ENCODE results near the gene DIP2C.

Gene DIP2C

DNA sequence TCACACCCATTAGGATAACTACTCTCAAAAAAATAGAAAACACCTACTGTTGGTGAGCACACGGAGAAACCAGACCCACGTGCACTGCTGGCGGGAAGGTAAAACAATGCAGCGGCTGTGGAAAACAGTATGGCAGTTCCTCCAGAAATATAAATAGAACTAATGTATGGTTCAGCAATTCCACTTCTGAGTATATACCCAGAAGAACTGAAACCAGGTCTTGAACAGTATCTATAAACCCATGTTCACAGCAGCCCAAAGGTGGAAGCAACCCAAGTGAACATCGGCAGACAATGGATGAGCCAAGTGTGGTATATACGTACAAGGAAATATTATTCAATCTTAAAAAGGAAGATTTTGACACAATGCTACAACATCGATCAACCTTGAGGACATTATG lies 389.5 kb downstream of the DIP2C start:
- no peaks in the 10 kb centered on the region for H3K9me3 ChIP-seq (ENCODE audit: control insufficient read depth, low read length)
- DNase-seq (ENCODE audit: low read depth), result no peak
- no peak overlapping the region for H3K4me3 ChIP-seq (ENCODE audit: low read length)
- H3K9ac ChIP-seq (ENCODE audit: low read length), result no peak overlapping the region
- peaks cover 9% of the 10 kb centered on the region for H3K4me1 ChIP-seq (ENCODE audit: control insufficient read depth, insufficient read depth, low read length)
- no peaks in the 10 kb centered on the region for H3K27me3 ChIP-seq (replicated peaks; ENCODE audit: control insufficient read depth, insufficient read depth, low read length)
- peaks cover 28% of the 10 kb centered on the region for H3K36me3 ChIP-seq (ENCODE audit: control insufficient read depth, insufficient read depth, low read length, severe bottlenecking)

DNA sequence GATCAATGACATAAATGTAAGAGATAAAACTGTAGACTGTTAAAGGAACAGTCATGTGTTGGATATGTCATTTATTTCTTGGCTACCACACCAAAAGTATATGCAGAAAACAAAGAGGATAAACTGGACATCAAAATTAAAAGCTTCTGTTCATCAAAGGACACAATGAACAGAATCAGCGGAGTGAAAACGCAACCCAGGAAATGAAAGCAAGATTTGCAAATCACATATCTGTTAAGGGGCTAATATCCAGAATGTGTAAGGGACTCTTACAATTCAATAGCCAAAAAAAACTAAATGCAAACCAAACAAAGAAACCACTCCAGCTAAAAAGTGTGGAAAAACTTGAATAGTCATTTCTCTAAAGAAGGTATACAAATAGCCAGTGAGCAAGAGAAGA lies 390.0 kb downstream of the DIP2C start:
- H3K9ac ChIP-seq (ENCODE audit: low read length), result no peak overlapping the region
- DNase-seq (ENCODE audit: low read depth), result no peak
- no peaks in the 10 kb centered on the region for H3K9me3 ChIP-seq (ENCODE audit: control insufficient read depth, low read length)
- no peaks in the 10 kb centered on the region for H3K27me3 ChIP-seq (replicated peaks; ENCODE audit: control insufficient read depth, insufficient read depth, low read length)
- peaks cover 28% of the 10 kb centered on the region for H3K36me3 ChIP-seq (ENCODE audit: control insufficient read depth, insufficient read depth, low read length, severe bottlenecking)
- H3K4me3 ChIP-seq (ENCODE audit: low read length), result no peak overlapping the region
- peaks cover 9% of the 10 kb centered on the region for H3K4me1 ChIP-seq (ENCODE audit: control insufficient read depth, insufficient read depth, low read length)

DNA sequence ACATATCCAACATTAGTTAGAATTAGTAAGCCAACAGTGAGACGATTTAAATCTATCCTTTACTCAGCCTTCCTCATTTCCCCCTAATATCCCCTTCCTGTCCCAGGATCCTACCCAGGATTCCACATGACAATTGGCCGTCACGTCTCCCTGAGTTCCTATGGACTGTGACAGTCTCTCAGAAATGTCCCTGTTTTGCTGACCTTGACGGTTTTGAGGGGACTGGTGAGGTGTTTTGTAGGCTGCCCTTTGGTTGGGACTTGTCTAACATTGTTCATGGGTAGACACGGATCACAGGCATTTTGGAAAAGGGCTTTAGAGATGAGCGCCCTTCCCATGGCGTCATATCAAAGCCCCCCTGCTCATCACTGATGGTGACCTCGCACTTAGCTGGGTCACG lies 391.4 kb downstream of the DIP2C start:
- H3K36me3 ChIP-seq (ENCODE audit: control insufficient read depth, insufficient read depth, low read length, severe bottlenecking), result peaks cover 27% of the 10 kb centered on the region
- DNase-seq (ENCODE audit: low read depth), result no peak
- peaks cover 9% of the 10 kb centered on the region for H3K4me1 ChIP-seq (ENCODE audit: control insufficient read depth, insufficient read depth, low read length)
- no peaks in the 10 kb centered on the region for H3K9me3 ChIP-seq (ENCODE audit: control insufficient read depth, low read length)
- no peak overlapping the region for H3K9ac ChIP-seq (ENCODE audit: low read length)
- H3K27me3 ChIP-seq (replicated peaks; ENCODE audit: control insufficient read depth, insufficient read depth, low read length), result no peaks in the 10 kb centered on the region
- no peak overlapping the region for H3K4me3 ChIP-seq (ENCODE audit: low read length)

GRCh38 chr10:297567-297966 lies 391.9 kb downstream of the DIP2C start:
- DNase-seq (ENCODE audit: low read depth), result peak; percentile 31
- Histone ChIP-seq H3K36me3 (ENCODE audit: control insufficient read depth, insufficient read depth, low read length, severe bottlenecking) (peaks cover 24% of the 10 kb centered on the region), H3K27me3 (replicated peaks; ENCODE audit: control insufficient read depth, insufficient read depth, low read length) (no peaks in the 10 kb centered on the region), H3K9me3 (ENCODE audit: control insufficient read depth, low read length) (no peaks in the 10 kb centered on the region), H3K4me1 (ENCODE audit: control insufficient read depth, insufficient read depth, low read length) (peaks cover 9% of the 10 kb centered on the region), H3K4me3 (ENCODE audit: low read length) (peak overlapping the region; percentile 69), H3K9ac (ENCODE audit: low read length) (peak overlapping the region; percentile 30)

GRCh38 chr10:293636-294035 lies 395.8 kb downstream of the DIP2C start:
- Histone ChIP-seq H3K9ac (ENCODE audit: low read length) (no peak overlapping the region), H3K27me3 (replicated peaks; ENCODE audit: control insufficient read depth, insufficient read depth, low read length) (no peaks in the 10 kb centered on the region), H3K4me3 (ENCODE audit: low read length) (no peak overlapping the region), H3K36me3 (ENCODE audit: control insufficient read depth, insufficient read depth, low read length, severe bottlenecking) (peaks cover 19% of the 10 kb centered on the region), H3K9me3 (ENCODE audit: control insufficient read depth, low read length) (no peaks in the 10 kb centered on the region), H3K4me1 (ENCODE audit: control insufficient read depth, insufficient read depth, low read length) (peaks cover 9% of the 10 kb centered on the region)
- no peak for DNase-seq (ENCODE audit: low read depth)

DNA sequence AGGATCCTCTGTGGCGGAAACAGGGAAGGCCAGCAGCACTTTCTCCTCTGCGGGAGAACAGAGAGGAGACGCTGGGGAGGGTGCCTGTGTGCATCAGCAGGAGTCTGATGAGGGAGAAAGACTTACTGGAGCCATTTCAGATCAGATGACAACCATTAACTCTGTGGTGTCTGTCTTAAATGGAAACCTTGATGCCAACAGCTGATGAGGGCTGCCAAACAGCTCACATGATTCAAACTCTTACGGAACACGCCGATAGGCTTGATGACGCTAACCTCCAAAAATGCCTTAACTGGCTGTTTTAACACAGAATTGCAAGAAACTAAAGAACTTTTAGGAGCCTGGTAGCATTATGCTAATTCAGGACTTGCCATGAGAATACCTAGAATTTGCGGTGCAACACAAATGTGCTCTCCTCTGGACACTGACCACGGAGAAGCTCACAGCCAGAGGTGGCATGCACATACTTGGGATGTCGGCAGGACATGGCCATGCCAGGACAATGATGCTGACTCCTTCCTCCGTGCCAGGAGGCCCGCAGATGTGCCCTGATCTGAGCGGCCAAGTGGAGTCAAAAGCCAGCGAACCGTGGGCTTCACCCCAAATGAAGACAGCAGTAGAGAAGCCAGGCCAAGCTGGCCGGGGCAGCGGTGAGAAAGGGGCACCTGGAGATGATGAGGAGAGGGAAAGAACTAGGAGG lies 399.3 kb downstream of the DIP2C start:
- Histone ChIP-seq H3K27me3 (replicated peaks; ENCODE audit: control insufficient read depth, insufficient read depth, low read length) (no peaks in the 10 kb centered on the region), H3K36me3 (ENCODE audit: control insufficient read depth, insufficient read depth, low read length, severe bottlenecking) (peaks cover 42% of the 10 kb centered on the region), H3K9me3 (ENCODE audit: control insufficient read depth, low read length) (no peaks in the 10 kb centered on the region), H3K4me3 (ENCODE audit: low read length) (no peak overlapping the region), H3K9ac (ENCODE audit: low read length) (peak overlapping the region; percentile 7), H3K4me1 (ENCODE audit: control insufficient read depth, insufficient read depth, low read length) (no peaks in the 10 kb centered on the region)
- DNase-seq (ENCODE audit: low read depth), result no peak

- DNase-seq (ENCODE audit: low read depth), result no peak
- H3K9ac ChIP-seq (ENCODE audit: low read length), result peak overlapping the region; percentile 7
- H3K36me3 ChIP-seq (ENCODE audit: control insufficient read depth, insufficient read depth, low read length, severe bottlenecking), result peaks cover 47% of the 10 kb centered on the region
- no peak overlapping the region for H3K4me3 ChIP-seq (ENCODE audit: low read length)
- H3K4me1 ChIP-seq (ENCODE audit: control insufficient read depth, insufficient read depth, low read length), result no peaks in the 10 kb centered on the region
- no peaks in the 10 kb centered on the region for H3K27me3 ChIP-seq (replicated peaks; ENCODE audit: control insufficient read depth, insufficient read depth, low read length)
- no peaks in the 10 kb centered on the region for H3K9me3 ChIP-seq (ENCODE audit: control insufficient read depth, low read length)
Measured at GRCh38 chr10:289581-289980, 399.9 kb downstream of the DIP2C start.

DNA sequence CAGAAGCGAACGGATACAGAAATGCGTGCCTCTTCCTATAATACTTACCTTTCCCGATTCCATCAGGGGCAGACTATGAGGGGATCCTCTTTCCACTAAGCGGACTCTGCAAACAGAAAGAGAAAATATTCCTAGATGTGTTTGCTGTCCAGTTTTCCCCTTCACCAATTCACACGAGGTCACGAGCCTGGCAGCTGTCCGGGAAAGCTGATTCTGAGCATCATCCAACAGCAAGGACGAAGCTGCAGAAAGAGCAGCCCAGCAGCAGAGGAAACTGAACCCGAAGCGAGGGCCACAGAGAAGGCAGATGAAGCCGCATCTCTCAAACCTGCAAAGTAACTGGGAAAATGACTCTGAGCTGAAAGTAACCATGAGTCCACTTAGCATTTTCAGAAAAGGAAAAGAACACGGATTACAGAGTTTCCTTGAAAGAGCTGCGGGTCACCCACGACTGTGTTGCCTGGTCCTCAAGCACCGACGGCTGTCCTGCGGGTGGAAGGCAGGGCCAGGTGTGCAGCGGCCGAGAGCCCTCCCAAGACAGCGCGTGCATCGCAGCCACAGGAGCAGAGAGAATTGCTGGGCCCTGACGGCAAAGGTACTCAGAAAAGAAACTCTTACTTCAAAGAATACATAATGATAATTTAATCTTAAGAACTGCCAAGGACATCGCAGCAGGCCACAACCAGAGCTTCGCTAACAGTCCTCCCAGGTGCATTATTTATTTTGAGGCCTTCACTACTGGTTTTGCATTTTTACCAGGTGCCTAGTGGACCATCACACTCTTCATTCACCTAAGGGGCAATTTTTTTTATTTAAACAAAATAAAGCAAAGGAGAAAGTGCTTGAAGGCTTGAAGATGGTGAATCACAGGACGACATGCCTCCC lies 400.9 kb downstream of the DIP2C start:
- DNase-seq (ENCODE audit: low read depth), result no peak
- no peaks in the 10 kb centered on the region for H3K27me3 ChIP-seq (replicated peaks; ENCODE audit: control insufficient read depth, insufficient read depth, low read length)
- no peaks in the 10 kb centered on the region for H3K4me1 ChIP-seq (ENCODE audit: control insufficient read depth, insufficient read depth, low read length)
- peaks cover 54% of the 10 kb centered on the region for H3K36me3 ChIP-seq (ENCODE audit: control insufficient read depth, insufficient read depth, low read length, severe bottlenecking)
- H3K9me3 ChIP-seq (ENCODE audit: control insufficient read depth, low read length), result no peaks in the 10 kb centered on the region
- H3K9ac ChIP-seq (ENCODE audit: low read length), result no peak overlapping the region
- no peak overlapping the region for H3K4me3 ChIP-seq (ENCODE audit: low read length)

- H3K36me3 ChIP-seq (ENCODE audit: control insufficient read depth, insufficient read depth, low read length, severe bottlenecking), result peaks cover 62% of the 10 kb centered on the region
- no peaks in the 10 kb centered on the region for H3K4me1 ChIP-seq (ENCODE audit: control insufficient read depth, insufficient read depth, low read length)
- H3K27me3 ChIP-seq (replicated peaks; ENCODE audit: control insufficient read depth, insufficient read depth, low read length), result no peaks in the 10 kb centered on the region
- H3K9me3 ChIP-seq (ENCODE audit: control insufficient read depth, low read length), result no peaks in the 10 kb centered on the region
- H3K4me3 ChIP-seq (ENCODE audit: low read length), result no peak overlapping the region
- DNase-seq (ENCODE audit: low read depth), result peak; percentile 25
- no peak overlapping the region for H3K9ac ChIP-seq (ENCODE audit: low read length)
Measured at GRCh38 chr10:287814-288213, 401.7 kb downstream of the DIP2C start.

DNA sequence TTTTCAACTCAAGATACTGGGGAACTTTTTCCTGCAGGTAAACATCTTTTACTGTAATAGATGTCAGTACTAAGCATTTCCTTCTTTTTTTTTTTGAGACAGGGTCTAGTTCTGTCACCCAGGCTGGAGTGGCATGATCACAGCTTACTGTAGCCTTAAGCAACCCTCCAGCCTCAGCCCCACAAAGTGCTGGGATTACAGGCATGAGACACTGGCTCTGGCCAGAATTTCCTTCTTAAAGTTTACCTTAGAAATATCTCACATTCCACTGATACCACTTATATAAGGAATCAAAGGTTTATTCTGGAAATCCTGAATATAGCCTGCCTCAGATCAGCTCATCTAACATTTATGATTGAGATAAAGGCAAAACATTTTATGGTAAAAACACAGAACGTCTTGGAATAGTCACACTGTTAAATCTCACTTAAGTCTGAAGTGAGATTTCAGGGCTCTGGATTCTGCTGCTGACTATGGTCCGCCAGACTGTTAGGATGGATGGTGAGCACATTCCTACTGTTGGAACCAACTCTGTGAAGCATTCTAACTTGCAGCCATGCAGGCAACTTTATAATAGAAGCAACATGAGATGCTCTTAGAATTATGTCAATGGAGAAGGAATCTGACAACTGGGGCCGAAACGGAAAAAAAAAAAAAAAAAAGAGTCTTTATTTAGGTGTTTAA lies 402.3 kb downstream of the DIP2C start:
- Histone ChIP-seq H3K9ac (ENCODE audit: low read length) (no peak overlapping the region), H3K27me3 (replicated peaks; ENCODE audit: control insufficient read depth, insufficient read depth, low read length) (no peaks in the 10 kb centered on the region), H3K4me1 (ENCODE audit: control insufficient read depth, insufficient read depth, low read length) (peaks cover 6% of the 10 kb centered on the region), H3K9me3 (ENCODE audit: control insufficient read depth, low read length) (no peaks in the 10 kb centered on the region), H3K36me3 (ENCODE audit: control insufficient read depth, insufficient read depth, low read length, severe bottlenecking) (peaks cover 68% of the 10 kb centered on the region), H3K4me3 (ENCODE audit: low read length) (no peak overlapping the region)
- peak; percentile 34 for DNase-seq (ENCODE audit: low read depth)

DNA sequence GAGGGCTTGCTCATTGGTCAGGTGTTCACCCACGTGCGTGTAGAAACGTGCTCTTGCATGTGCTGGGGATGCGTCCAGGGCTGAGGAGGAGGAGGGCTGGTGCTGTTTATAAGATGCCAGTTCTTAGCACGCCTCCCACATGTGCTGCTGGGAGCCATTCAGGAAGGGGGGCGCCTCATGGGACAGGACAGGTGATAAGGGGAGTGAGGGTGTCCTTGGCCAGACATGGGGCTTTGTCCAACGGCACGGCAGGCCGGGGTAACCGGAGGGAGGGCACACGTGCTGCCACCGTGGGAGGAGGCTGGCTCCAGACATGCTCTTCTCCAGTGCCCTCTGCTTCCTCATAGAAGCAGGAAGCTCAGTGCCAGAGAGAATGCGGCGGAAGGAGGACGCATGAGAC lies 404.3 kb downstream of the DIP2C start:
- Histone ChIP-seq H3K36me3 (ENCODE audit: control insufficient read depth, insufficient read depth, low read length, severe bottlenecking) (peaks cover 75% of the 10 kb centered on the region), H3K9me3 (ENCODE audit: control insufficient read depth, low read length) (no peaks in the 10 kb centered on the region), H3K4me1 (ENCODE audit: control insufficient read depth, insufficient read depth, low read length) (peaks cover 8% of the 10 kb centered on the region), H3K9ac (ENCODE audit: low read length) (no peak overlapping the region), H3K27me3 (replicated peaks; ENCODE audit: control insufficient read depth, insufficient read depth, low read length) (no peaks in the 10 kb centered on the region), H3K4me3 (ENCODE audit: low read length) (no peak overlapping the region)
- no peak for DNase-seq (ENCODE audit: low read depth)

Data from adipocyte (in vitro differentiated cells).